Inflammatory macrophage (primary cell): ENCODE results near the gene DPYSL3.

ENCODE experiments used
- DNase-seq, 2 donors: peaks; one replicate each; pipeline ENCODE4 v3.0.0-alpha.2; 2020 to 2022

The DPYSL3 gene

DNA sequence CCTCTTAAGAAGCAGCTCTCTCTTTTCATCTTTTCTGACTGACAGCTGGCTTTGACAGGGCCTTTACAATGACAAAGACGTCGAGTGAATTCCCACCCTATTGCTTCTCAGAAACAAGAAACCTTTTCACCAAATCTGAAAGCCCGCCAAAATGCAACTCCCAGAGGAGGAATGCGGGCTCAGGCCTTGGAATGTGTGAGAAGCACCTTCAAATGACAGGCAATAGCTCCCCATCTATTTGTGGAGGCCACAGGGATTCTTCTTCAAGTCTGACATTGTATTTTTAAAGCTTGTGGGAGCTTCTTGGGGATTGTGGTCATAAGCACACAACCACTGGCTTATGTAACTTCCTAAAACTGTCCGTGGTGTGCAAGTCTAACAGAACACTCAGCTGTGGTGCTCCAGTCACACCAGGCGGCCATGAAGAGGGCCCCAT is 72.7 kb downstream of the DPYSL3 start:
- DNase-seq: peak; percentile 57 to 78

DNA sequence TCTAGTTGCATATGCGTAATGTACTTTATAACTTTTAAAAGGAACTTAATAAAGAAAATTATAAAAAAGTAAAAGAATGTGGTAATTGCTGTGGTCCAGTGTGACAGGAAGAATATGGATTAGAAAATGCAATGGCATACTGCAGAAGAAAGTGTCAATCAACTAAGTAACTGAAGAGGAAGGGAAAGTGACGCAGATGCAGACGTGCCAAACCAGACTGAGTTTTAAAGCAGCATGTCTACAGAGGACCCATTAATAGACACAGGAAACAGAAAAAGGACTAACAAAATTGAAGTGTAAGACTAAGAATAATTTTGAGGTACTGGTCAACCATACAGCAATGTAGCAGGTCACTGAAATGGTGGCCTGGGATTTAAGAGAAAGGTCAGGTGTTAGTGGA is 73.3 kb downstream of the DPYSL3 start:
- peak in 1 of 2 donors; percentile 32 for DNase-seq

DNA sequence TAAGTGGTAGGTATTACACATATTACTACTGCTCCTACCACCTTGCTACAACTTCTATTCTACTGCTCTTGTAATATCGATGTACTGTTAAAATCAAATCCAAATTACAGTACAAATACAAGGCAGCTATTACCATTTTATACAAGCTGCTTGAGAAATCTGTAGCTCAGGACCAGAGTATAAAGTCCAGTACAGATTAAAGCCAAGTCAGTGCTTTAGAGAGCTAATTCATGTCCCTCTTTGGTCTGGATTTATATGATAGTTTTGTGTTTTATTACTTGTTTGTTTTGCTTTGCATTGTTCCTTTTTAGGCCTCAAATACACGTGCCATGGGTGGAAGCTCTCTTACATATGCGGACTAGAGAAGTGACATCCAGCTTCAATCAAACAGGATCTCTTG is 75.8 kb downstream of the DPYSL3 start:
- no peak for DNase-seq

DNA sequence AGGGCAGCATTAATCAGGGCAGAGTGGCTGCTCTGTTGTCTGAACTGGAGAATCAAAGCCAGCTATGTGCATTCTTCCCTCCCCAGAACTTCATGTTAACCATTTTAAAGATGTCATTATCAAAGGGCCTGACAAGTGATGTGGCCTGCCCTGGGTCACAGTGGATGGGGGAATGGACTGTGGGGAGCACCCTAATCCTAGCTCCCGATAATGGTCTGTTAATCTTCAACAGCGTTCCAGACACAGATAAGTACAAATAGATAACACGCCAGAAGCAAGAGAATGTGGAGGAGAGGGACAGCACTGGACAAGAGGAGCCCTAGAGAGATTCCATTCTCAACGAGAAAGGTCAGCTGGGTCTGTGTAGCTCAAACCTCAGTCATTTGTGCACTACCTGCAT is 77.5 kb downstream of the DPYSL3 start:
- DNase-seq: no peak

DNA sequence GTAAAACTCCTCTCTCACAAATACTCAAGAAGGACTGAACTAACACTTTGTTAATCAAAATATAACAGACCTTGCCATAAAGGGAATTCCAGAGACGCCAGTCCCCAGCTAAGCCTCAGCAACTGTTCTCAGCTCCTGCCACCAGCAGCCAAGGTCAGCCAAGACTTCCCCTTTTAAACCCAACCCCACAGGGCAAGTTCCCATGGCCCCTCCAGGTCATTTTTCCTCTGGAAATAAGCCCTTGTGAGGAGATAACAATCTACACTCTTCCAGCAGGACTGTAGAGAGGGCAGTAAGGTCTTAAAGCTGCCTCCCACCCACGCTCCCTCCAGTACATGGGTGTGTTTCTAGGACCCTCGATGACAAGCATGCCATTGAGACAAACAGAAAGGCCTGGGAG is 78.3 kb downstream of the DPYSL3 start:
- peak in 1 of 2 donors; percentile 15 for DNase-seq

DNA sequence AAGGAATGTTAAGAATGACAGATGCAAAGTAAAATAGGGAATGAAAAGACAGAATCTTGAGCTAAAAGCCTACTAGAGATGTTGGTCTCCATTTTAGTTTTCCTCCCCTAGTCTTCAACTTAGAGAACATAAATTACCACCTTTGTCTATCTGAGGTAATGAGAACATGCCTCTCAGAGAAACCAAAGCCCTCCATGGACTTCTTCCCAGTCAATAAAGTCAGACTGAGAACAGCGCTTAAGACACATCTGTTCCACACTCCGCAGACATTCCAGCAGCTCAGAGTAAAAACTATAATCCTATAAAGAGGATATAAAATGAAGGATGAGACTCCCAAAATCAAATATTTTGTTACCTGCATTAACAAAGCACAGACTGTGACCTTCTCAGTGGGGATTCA is 79.2 kb downstream of the DPYSL3 start:
- DNase-seq: no peak

DNA sequence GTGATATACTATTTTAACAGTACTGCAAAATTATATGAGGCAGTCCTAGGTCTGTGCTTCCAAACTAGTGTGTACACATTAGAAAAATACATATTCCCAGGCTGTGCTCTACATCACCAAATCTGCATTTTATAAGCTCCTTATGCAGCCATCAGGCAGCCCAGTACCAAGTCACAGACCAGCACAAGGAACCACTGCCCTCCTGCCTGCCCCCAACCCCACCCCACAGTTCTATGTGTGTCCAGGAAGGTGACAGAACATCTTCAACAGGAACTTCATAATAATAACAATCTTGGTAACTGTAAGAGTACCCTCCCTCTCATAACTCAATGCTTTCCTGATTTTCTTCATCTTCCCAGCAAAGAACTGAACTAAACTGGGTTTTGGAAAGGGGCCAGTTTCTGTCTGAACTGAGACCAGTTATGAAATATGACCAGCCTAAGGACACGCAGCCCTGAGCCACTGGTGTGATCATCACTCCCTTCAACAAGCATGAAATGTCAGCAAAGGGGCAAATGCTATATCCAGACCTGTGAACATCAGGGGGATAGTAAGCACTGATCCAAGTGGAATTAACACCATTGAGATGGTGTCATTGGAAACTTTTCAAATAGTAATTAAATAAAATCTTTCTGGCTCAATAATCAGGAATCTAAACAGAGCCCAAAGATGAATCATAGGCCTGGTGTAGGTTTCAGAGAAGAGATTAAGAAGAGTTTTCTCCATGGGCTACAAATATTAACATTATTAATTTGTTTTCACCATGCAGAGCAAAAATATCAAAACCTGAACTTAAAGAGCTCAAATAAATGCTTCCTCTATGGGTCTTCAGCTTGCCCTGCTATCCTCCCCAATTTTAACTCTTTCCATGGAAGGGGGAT is 82.1 kb downstream of the DPYSL3 start:
- DNase-seq: no peak

DNA sequence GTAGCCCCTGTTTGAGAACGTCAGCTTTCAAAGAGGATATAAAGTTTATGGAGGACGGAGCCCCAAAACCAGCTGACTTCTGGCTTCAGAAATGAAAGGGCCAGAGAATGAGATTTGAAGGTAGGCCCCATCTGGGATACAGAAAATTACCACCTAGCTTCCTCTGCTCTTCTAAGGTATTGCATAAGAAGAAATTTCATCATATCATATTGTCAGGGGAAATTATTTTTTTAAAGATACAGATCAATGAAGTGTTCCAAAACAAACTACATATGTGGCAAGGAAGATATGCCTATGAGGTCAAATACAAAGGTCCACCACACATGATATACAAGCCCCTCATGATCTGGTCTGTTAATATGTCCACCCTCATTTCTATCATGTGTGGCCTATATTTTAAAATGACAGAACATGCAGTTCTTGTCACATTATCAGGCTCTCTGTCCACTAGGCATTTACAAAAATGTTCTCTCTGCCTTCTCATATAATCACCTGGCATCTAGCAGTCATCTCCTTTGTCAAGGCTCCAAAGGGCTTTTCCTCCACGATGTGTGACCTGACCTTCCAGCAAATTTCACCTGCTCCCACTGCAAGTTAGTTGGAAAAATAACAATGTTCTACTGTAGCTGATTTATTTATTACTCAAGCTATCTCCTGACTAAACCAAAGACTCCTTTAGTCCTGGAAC is 83.1 kb downstream of the DPYSL3 start:
- peak in 1 of 2 donors; percentile 4 for DNase-seq

DNA sequence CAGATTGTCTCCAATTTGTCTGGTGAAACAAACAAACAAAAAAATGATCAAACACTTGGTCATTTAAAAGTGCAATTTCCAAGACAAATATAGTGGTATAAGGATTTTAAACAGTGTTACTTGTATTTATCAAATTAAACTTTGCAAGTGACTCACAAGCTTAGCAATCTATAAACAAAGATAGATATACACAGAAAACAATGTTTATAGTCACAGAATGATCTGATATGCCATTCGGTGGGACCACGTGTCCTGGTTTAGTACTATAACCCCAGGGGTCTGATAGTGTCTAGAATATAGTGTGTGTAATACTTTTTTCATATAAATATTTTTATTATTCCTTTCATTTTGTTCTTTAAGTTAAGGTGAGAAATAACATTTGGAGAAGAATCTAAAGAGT is 91.3 kb downstream of the DPYSL3 start:
- DNase-seq: no peak

DNA sequence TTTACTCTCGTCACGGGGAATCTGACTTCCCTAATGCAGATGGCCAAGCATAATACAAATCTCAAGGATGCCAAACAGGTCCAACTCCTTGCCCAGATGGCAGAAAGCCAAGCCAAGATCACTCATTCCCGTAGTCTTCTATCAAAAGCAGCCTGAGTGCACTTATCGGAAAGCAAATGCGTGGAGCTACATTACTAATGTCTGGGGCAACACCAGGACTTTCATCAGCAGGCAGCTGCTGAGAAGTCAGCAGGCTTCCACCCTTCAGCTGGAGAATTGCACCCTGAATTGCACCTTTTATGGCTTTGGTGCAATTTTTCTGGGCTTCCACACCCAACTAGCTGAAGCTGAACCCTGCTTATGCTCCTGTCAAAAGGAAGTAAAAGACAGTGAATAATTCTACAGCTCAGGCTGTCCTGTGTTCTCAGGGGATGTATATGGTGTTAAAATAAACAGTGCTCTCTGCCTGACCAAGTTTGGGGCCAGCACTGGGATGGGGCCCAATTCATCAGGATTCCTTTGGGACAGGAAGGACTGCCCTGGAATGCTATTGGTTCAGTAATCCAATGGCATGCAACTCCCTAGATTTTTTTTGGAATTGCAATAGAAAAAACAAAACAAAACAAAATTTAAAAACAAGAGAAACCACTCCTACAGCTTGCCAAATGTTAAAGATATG is 92.6 kb downstream of the DPYSL3 start:
- peak in 1 of 2 donors; percentile 28 for DNase-seq

DNA sequence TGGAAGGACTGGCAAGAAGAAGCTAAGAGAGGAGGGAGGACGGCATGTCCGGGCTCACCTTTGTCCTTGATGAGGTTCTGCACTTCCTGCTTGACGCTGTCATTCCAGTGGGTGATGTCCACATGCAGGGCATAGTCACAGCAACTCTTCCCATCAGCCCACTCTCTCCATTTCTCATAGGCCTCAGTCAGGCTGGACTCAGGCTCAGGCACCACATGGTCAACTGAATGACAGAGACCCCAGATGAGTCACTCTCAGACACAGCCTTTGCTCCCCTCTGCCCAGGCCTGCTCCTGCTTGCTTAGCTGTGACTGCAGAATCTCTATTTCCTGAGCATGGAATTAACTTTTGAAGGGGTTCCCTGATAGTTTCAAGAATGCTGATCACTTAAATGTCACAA is 94.2 kb downstream of the DPYSL3 start:
- peak; percentile 67 to 83 for DNase-seq

DNA sequence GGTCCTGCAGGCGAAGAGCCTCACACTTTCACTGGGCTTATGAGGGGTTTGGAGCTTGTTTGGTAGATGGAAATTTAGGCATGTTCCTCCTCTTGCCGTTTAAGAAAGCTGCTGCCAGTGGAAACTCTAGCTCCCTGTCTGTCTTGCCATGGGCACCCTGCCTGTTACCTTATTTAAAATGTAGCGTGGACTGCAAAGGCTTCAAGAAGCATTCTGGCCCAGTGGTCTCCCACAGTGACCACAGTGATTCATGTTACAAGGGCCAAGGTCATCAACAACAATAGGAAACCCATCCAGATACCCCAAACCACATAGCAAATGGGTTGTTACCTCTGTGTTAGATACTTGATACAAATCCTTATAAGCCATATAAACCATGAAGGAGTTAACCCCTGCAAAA is 96.6 kb downstream of the DPYSL3 start:
- no peak for DNase-seq

DNA sequence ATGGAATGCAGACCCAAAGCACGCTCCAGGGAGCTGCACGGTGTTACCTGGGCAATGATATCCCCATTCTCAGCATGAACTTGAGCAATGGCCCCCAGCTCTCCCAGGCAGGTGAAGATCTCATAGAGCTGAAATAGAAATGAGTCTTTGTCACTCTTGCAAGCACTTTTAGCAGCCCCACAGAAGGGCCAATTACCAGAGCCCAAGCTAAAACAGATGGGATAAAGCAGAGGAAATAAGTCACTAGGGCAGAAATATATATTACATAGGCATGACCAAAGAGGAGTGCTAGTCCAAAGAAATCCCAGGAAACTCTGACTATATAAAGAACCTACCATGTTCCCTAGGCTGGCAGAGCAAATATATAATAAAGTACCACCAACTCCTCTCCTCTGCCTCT is 97.3 kb downstream of the DPYSL3 start:
- DNase-seq: no peak

DNA sequence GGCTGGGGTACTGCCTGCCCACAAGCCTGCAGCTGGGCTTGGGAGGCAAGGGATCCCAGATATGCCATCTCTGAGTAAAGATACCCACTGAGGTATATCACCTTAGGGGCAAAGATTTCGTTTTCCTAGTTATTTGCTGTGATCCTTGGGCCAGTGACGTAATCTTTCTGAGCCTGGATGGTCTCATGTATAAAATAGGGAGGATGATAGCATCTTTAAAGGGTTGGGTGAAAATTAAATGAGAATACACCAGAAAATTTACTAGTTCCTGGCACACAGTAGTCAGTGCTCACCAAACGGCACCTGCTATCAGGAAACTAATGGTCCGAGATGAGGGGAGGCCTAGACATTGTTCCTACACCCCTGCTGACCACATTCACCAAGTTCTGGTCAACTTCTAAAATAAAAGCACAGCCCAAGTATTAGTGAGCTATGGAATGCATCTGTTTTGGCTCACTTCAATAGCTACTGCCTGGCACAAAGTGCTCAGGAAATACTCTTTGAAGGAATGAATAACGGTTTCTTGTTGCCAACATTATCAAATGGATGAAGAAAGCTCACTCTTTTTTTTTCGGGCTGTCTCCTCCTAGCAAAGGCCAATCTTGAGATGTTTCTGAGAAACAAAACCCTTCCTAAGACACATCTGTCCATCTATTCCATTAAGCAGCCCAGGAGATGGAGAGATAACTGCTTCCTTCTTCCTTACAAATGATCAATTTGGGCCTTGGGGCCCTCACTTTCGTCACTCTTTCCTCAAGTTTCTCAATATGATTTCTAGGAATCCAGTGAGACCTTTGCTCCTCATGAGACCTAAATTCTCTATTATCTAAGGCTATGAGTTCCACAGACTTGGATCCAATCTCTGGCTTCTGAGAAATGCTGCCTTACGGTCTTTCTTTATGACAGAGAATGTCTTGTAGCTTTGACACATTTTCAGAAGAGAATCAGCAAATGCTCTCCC is 98.2 kb downstream of the DPYSL3 start:
- no peak for DNase-seq

DNA sequence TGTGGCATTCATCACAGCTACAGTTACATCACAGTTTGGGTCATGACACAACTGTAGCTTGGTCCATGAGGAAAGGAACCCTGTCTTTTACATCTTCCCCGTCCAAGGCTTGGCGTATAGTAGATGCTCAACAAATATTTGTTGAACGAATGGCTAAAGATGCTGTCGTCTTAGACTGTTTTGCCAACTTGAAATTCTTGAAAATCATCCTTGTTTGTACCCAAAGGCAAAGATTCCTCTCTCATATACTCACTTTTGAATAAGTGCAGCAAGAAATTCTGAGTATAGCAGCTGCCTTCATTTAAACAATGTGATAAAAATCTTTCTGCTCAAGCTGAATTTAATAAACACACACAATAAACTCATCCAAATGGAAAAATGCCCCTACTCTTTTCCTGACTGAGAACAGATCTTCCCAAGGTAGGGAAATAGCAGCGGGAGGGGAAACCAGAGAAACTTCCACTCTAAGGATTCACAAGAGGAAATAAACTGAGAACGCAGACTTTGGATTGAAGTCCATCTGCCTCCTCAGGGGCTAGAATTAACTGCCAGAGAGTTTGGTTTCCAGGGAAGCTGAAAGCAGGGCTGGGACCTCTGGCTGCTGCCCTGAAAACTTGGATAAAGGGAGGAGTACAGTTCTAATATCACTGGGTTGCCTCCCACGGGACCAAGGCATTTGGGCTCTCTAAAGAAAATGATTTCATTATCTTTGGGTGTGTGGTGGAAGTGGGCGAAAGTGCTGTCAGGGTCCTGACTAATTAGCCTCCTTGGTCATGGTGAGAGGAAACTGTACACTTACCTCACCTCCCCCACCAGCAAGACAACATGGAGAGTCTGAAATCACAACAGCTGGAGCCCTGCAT is 99.1 kb downstream of the DPYSL3 start:
- DNase-seq: peak; percentile 3 to 34

DNA sequence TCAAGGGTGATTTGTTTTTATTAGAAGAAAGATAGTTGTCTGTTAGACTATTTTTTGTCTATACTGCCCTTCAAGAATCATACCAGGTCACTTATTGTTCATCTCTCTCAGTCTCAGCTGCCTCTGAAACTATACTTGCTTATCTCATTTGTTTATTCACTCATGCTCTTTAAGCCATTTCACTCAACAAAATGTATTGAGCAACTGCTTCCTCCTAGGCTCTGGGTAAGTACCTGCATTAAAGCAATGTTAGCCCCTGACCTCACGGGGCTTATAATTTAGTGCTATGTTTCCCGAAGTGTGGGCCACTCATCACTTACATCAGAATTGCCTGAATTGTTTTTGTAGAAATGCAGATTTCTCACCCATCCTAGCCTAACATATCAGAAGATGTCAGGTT is 100.9 kb downstream of the DPYSL3 start:
- DNase-seq: no peak

DNA sequence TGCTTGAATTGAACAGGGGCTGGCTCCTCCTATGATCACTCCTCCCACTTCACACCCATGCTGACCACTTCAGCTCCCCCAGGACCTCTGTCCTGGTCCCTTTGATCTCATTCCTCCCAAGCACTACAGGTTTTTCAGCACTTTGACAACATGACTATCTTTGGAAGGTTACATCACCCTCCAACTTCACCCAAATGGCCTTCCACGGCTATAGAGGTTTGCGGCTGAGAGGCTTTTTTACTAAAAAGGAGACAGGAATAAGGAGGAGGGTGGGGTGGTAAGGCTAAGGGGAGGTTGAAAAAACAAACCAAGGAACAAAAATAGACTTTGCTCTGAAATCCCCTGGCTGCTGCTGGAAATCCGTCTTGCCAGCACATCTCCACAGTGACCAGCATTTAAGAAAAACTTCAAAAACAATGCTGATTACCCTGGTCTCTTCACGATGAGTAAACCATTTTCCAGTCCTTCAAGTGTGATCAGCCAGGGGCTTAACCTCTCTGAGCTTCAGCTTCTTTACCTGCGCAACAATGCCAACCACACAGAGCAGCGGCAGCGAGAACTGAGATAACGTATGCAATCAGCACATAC is 102.7 kb downstream of the DPYSL3 start:
- no peak for DNase-seq

DNA sequence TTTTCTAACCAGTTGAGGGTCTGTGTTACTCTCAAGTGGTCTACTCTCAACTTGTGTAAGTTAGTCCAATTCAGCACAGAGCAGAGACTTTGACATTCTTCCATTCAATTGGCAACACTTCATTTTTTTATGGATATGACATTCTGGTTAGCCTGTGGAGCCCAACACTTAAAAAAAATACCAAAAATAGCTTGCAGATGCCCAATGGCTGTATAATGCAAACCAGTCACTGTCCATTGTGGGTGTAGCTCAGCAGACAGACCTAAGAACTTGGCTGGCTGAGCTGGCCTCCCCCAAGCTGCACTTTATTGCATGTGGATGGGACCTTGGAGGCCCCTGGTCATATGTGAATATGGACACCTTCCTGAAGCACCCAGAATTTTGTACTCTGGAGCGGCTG is 103.2 kb downstream of the DPYSL3 start:
- no peak for DNase-seq

DNA sequence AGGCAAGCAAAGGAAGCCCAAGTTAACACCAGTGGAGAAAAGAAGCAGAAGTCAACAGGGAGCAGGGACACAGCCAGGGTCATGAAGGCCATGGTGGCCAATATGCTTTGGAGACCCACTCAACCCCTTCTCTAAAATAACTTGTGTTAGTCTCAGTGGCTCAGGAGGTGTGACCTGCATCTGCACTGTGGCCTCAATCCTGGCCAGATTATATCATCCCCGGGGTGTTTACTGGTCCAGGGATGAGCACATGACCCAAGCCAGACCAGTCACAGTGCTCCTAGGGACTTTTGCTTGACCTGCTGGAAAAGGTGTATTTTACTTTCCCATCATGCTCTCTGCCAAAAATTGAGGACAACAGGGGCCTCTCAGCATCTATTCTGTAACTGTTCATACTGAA is 105.2 kb downstream of the DPYSL3 start:
- no peak for DNase-seq
